GM19438 (cell line): ENCODE measurements around the gene NFKBIE.

Experiments used
- ATAC-seq: cut with Tn5 transposase; IDR thresholded peaks from one replicate; pipeline ENCODE4 v1.9.1; 2021; ENCODE audit warnings: low read depth; ENCODE audit not compliant: unreplicated experiment

The NFKBIE gene

GRCh38 chr6:44298055-44298803 is 32.9 kb upstream of the NFKBIE start:
- ATAC-seq = no peak

GRCh38 chr6:44297063-44298038 is 32.0 kb upstream of the NFKBIE start:
- ATAC-seq = no peak

GRCh38 chr6:44294832-44295791 is 29.8 kb upstream of the NFKBIE start:
- no peak for ATAC-seq

- ATAC-seq = no peak
Measured at GRCh38 chr6:44292661-44293365, 27.5 kb upstream of the NFKBIE start.

- no peak for ATAC-seq
Measured at GRCh38 chr6:44291841-44292240, 26.5 kb upstream of the NFKBIE start.

- ATAC-seq = no peak
Measured at GRCh38 chr6:44289726-44290260, 24.4 kb upstream of the NFKBIE start.

- no peak for ATAC-seq
Measured at GRCh38 chr6:44286747-44287146, 21.4 kb upstream of the NFKBIE start.

GRCh38 chr6:44286285-44286565 is 20.9 kb upstream of the NFKBIE start:
- ATAC-seq = no peak

GRCh38 chr6:44285552-44286284 is 20.4 kb upstream of the NFKBIE start:
- no peak for ATAC-seq

GRCh38 chr6:44284867-44285266 is 19.5 kb upstream of the NFKBIE start:
- no peak for ATAC-seq

GRCh38 chr6:44284121-44284520 is 18.8 kb upstream of the NFKBIE start:
- ATAC-seq = no peak

- ATAC-seq = no peak
Measured at GRCh38 chr6:44278774-44279697, 13.7 kb upstream of the NFKBIE start.

GRCh38 chr6:44278315-44278714 is 13.0 kb upstream of the NFKBIE start:
- no peak for ATAC-seq

GRCh38 chr6:44277763-44278162 is 12.4 kb upstream of the NFKBIE start:
- no peak for ATAC-seq

- ATAC-seq = no peak
Measured at GRCh38 chr6:44276667-44277640, 11.6 kb upstream of the NFKBIE start.

GRCh38 chr6:44275749-44276648 is 10.6 kb upstream of the NFKBIE start:
- ATAC-seq = no peak
